GM23338 (cell line): Measurements from ENCODE around the gene SND1.

Experiments
- CREB1 ChIP-seq: fragments of 250-450 bp; sonication (Bioruptor Pico); IDR thresholded peaks from 2 replicates; pipeline ENCODE4 v1.5.0; 2020; ENCODE audit warnings: low read depth, mild to moderate bottlenecking, moderate library complexity
- CTCF ChIP-seq, 2 experiments: fragments of 200-600 bp in 1 of 2; sonication (generic) in 1 of 2; conservative IDR thresholded peaks; 2 replicates each; pipeline versions ENCODE4 v1.5.1 to v1.6.1; 2016 to 2017; ENCODE audit warnings: antibody characterized with exemption in 2 of 2, low read depth in 2 of 2, mild to moderate bottlenecking in 2 of 2, moderate library complexity in 1 of 2
- EZH2 ChIP-seq: fragments of 200-600 bp; sonication (generic); IDR thresholded peaks from one replicate; pipeline ENCODE4 v1.8.0; 2017; ENCODE audit warnings: antibody characterized with exemption, mild to moderate bottlenecking, low read depth; ENCODE audit not compliant: unreplicated experiment
- JUNB ChIP-seq: IDR thresholded peaks from one replicate; pipeline ENCODE4 v1.6.1; 2016; ENCODE audit warnings: antibody characterized with exemption; ENCODE audit not compliant: unreplicated experiment
- NANOG ChIP-seq: IDR thresholded peaks from 2 replicates; pipeline ENCODE4 v1.6.1; 2016; ENCODE audit warnings: antibody characterized with exemption, borderline replicate concordance
- POLR2AphosphoS5 ChIP-seq: IDR thresholded peaks from 2 replicates; pipeline ENCODE4 v1.6.1; 2016; ENCODE audit warnings: antibody characterized with exemption, low read depth
- ZNF114 ChIP-seq: fragments of 250-450 bp; sonication (Bioruptor Pico); IDR thresholded peaks from 2 replicates; pipeline ENCODE4 v1.5.0; 2020; ENCODE audit warnings: mild to moderate bottlenecking, moderate library complexity

GRCh38 chr7:127761196-127761595 is 109.2 kb downstream of the SND1 start:
- no peak for TF ChIP-seq CTCF (conservative IDR thresholded peaks at IDR 0.05; ENCODE audit: low read depth in 2 of 2)
- TF ChIP-seq EZH2 = no peak
- no peak for TF ChIP-seq POLR2AphosphoS5
- TF ChIP-seq CREB1 (CRISPR knock-in tag) = no peak
- TF ChIP-seq JUNB = no peak
- no peak for TF ChIP-seq NANOG
- no peak for TF ChIP-seq ZNF114
